Hepatocyte (in vitro differentiated cells): ENCODE measurements around the gene MRPL39.

Experiments
- EZH2phosphoT487 ChIP-seq: fragments of 200-600 bp; sonication (generic); IDR thresholded peaks from one replicate; pipeline ENCODE4 v1.6.1; 2018; ENCODE audit warnings: antibody characterized with exemption, mild to moderate bottlenecking, low read depth, moderate library complexity; ENCODE audit not compliant: unreplicated experiment, severe bottlenecking
- TF ChIP-seq, protein P1 (sequence below): fragments of 200-600 bp; sonication (generic); IDR thresholded peaks from 2 replicates; pipeline ENCODE4 v1.5.1; 2016; ENCODE audit warnings: antibody characterized with exemption, mild to moderate bottlenecking; ENCODE audit not compliant: poor library complexity

GRCh38 chr21:25637851-25638659, 30.8 kb upstream of the MRPL39 start:
- TF ChIP-seq, protein P1, sequence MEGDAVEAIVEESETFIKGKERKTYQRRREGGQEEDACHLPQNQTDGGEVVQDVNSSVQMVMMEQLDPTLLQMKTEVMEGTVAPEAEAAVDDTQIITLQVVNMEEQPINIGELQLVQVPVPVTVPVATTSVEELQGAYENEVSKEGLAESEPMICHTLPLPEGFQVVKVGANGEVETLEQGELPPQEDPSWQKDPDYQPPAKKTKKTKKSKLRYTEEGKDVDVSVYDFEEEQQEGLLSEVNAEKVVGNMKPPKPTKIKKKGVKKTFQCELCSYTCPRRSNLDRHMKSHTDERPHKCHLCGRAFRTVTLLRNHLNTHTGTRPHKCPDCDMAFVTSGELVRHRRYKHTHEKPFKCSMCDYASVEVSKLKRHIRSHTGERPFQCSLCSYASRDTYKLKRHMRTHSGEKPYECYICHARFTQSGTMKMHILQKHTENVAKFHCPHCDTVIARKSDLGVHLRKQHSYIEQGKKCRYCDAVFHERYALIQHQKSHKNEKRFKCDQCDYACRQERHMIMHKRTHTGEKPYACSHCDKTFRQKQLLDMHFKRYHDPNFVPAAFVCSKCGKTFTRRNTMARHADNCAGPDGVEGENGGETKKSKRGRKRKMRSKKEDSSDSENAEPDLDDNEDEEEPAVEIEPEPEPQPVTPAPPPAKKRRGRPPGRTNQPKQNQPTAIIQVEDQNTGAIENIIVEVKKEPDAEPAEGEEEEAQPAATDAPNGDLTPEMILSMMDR = no peak
- TF ChIP-seq EZH2phosphoT487 = no peak
